ENCODE results near the gene RERG.

DNA sequence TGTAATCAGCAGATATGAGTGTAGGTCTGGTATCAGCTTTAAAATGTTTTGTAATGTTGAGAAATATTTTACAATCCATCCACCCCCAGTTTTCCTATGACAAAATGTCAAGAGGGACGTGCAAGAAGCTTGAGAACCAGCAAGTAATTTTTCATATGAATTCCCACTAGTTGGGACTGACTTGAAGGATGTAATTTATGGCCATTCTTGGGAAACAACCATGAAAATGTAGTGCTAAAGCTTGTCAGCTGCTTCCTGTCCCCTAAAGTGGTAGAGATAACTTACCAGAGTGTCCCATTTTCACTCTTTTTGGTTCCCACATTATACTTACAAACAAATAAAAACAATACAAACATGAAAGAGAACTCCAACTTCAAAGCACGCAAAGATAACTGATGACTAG, 63.9 kb downstream of the RERG start:
- TF ChIP-seq, protein P1, sequence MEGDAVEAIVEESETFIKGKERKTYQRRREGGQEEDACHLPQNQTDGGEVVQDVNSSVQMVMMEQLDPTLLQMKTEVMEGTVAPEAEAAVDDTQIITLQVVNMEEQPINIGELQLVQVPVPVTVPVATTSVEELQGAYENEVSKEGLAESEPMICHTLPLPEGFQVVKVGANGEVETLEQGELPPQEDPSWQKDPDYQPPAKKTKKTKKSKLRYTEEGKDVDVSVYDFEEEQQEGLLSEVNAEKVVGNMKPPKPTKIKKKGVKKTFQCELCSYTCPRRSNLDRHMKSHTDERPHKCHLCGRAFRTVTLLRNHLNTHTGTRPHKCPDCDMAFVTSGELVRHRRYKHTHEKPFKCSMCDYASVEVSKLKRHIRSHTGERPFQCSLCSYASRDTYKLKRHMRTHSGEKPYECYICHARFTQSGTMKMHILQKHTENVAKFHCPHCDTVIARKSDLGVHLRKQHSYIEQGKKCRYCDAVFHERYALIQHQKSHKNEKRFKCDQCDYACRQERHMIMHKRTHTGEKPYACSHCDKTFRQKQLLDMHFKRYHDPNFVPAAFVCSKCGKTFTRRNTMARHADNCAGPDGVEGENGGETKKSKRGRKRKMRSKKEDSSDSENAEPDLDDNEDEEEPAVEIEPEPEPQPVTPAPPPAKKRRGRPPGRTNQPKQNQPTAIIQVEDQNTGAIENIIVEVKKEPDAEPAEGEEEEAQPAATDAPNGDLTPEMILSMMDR (IDR thresholded peaks at IDR 0.05; ENCODE audit: low read length), result no peak
- TF ChIP-seq EZH2phosphoT487 (IDR thresholded peaks at IDR 0.05; ENCODE audit: low read length), result no peak
